Adipocyte (in vitro differentiated cells): ENCODE measurements around the gene CEP95.
"Not testable (repeated sequence)": the region's sequence is repeated elsewhere in the genome, so short reads cannot be mapped to it uniquely, and the experiment has no call there.

Source experiments
- DNase-seq: peaks from one replicate; pipeline ENCODE4 v3.0.0-alpha.2; 2015; ENCODE audit warnings: low read depth
- H3K27me3 ChIP-seq: replicated peaks from 2 replicates; pipeline ENCODE4 v1.7.0; 2013; ENCODE audit warnings: mild to moderate bottlenecking, low read length, moderate library complexity; ENCODE audit not compliant: control insufficient read depth, insufficient read depth
- H3K36me3 ChIP-seq: 2 replicates; pipeline ENCODE4 v1.7.0; 2013; ENCODE audit warnings: low read length, mild to moderate bottlenecking, moderate library complexity; ENCODE audit not compliant: control insufficient read depth, insufficient read depth, severe bottlenecking
- H3K4me1 ChIP-seq: 2 replicates; pipeline ENCODE4 v1.7.0; 2013; ENCODE audit warnings: mild to moderate bottlenecking, low read length, moderate library complexity; ENCODE audit not compliant: control insufficient read depth, insufficient read depth
- H3K4me3 ChIP-seq: 2 replicates; pipeline ENCODE4 v1.7.0; 2013; ENCODE audit warnings: mild to moderate bottlenecking, low read length, moderate library complexity
- H3K9ac ChIP-seq: 2 replicates; pipeline ENCODE4 v1.7.0; 2013; ENCODE audit warnings: mild to moderate bottlenecking, low read length, moderate library complexity
- H3K9me3 ChIP-seq: 2 replicates; pipeline ENCODE4 v1.7.0; 2013; ENCODE audit warnings: mild to moderate bottlenecking, low read length, moderate library complexity; ENCODE audit not compliant: control insufficient read depth

Gene CEP95

GRCh38 chr17:64577025-64577424, 70.2 kb downstream of the CEP95 start:
- not testable (repeated sequence) for H3K27me3 ChIP-seq, H3K9ac ChIP-seq, H3K9me3 ChIP-seq, DNase-seq, H3K4me3 ChIP-seq
- Histone ChIP-seq H3K4me1 (peaks cover 29% of the 10 kb centered on the region), H3K36me3 (peaks cover 30% of the 10 kb centered on the region)

DNA sequence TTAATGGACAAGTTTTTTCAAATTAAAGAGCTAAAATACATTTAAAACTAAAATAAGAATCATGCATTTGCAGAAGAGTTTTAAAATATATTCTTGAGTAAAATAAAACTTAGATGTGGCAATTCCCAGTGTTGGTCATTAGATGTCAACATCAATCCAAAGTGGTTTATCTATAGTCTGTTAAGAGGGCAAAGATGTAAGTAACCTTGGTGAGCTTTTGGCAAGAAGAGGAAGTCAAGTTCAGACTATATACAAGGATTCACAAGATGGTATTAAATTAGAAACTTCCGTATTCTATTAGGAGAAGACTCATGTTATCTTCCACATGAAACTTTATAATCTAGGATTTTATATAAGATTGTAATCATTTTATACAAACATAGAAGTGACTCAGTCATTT, 73.1 kb downstream of the CEP95 start:
- Histone ChIP-seq H3K36me3 (peaks cover 45% of the 10 kb centered on the region), H3K27me3 (no peaks in the 10 kb centered on the region)
- no peak for DNase-seq

GRCh38 chr17:64580384-64581315, 73.9 kb downstream of the CEP95 start:
- H3K36me3 ChIP-seq: peaks cover 50% of the 10 kb centered on the region
- DNase-seq: peak; percentile 33

More for the DNA sequence above, 73.1 kb downstream of the CEP95 start:
- H3K9me3 ChIP-seq: no peaks in the 10 kb centered on the region
- H3K9ac ChIP-seq: no peak overlapping the region
- H3K4me3 ChIP-seq: no peak overlapping the region
- peaks cover 15% of the 10 kb centered on the region for H3K4me1 ChIP-seq

GRCh38 chr17:64583038-64583437, 76.3 kb downstream of the CEP95 start:
- H3K27me3 ChIP-seq: no peaks in the 10 kb centered on the region
- DNase-seq: no peak
- no peaks in the 10 kb centered on the region for H3K9me3 ChIP-seq
- H3K4me1 ChIP-seq: peaks cover 15% of the 10 kb centered on the region
- H3K9ac ChIP-seq: no peak overlapping the region
- H3K4me3 ChIP-seq: no peak overlapping the region
- peaks cover 50% of the 10 kb centered on the region for H3K36me3 ChIP-seq

More at GRCh38 chr17:64580384-64581315, 73.9 kb downstream of the CEP95 start:
- no peak overlapping the region for H3K4me3 ChIP-seq
- no peaks in the 10 kb centered on the region for H3K9me3 ChIP-seq
- peaks cover 15% of the 10 kb centered on the region for H3K4me1 ChIP-seq
- no peaks in the 10 kb centered on the region for H3K27me3 ChIP-seq
- no peak overlapping the region for H3K9ac ChIP-seq

DNA sequence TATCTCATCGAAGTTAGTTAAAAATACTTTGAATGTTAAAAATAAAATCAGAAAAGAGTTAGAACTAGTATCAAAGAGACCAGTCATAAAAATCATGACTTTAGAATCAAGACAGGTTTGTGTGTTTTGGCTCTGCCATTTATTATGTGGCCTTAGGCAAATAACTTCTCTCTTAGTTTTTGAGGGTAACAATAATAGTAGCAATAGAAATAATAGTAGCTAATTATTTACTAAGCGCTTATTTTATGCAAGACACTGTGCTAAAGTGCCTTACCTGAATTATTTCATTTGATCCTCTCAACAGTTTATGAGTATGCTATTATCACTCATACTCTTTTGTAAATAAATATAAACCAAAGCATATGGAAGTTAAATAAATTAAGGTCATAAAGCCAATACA, 78.4 kb downstream of the CEP95 start:
- H3K9me3 ChIP-seq: no peaks in the 10 kb centered on the region
- no peak overlapping the region for H3K9ac ChIP-seq

More for the DNA sequence above, 78.4 kb downstream of the CEP95 start:
- Histone ChIP-seq H3K4me3 (no peak overlapping the region), H3K4me1 (peaks cover 10% of the 10 kb centered on the region), H3K36me3 (peaks cover 51% of the 10 kb centered on the region), H3K27me3 (no peaks in the 10 kb centered on the region)
- no peak for DNase-seq
